LNCaP clone FGC (cell line): ENCODE measurements around the gene CACNA1S.

ENCODE experiments used
- DNase-seq: peaks from one replicate; pipeline ENCODE4 v3.0.0-alpha.2; 2011; ENCODE audit warnings: low read depth
- H3K4me3 ChIP-seq: 2 replicates; pipeline ENCODE4 v1.5.1; 2011; ENCODE audit warnings: mild to moderate bottlenecking, low read depth, low read length, control low read depth
- TF ChIP-seq, protein P1 (sequence below): IDR thresholded peaks from 2 replicates; pipeline ENCODE4 v1.5.1; 2012; ENCODE audit warnings: mild to moderate bottlenecking; ENCODE audit not compliant: control insufficient read depth, insufficient read depth; ENCODE audit errors: extremely low read depth

CACNA1S gene

DNA sequence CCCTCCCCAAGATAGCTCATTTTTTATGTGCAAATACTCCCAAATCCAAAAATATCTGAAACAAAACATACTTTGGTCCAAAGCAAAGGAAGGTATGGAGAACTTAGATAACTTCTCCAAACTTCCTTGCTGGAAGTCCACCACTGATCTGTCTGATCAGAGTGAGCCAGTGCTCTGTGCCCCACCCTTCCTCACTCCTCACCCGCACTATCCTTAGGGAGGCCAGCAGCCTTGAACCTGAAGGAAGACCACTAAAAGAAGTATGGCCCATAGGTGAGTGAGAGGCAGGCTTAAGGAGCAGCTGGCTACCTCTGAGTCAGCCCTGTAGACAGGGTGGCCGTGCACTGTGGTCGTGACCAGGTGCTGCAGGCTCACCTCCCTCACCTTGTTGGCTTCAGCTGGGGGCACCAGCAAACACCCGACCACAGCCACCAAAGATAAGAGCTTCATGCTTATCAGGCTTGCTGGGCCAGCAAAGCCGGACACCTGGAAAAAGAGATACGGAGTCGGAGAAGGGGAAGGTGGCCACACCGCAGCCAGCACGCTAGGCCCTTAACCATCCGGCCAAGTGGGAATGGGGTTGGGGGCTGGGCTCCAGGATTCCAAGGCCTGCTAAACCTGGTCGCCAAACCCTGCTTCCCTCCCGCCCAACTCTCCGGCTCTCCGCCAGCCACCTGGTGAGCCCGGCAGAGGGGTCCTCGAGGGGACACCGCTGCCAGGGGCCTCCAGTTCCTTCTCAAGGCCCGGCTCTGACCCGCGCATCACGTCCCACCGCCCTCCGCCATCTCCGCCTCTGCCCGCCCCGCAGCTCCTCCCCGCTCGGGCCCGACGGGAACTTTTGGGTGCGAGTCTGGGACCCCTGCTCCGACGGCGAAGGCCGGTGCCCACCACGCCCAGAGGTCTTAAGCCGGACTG lies 41.5 kb upstream of the CACNA1S start:
- DNase-seq, result no peak
- TF ChIP-seq, protein P1, sequence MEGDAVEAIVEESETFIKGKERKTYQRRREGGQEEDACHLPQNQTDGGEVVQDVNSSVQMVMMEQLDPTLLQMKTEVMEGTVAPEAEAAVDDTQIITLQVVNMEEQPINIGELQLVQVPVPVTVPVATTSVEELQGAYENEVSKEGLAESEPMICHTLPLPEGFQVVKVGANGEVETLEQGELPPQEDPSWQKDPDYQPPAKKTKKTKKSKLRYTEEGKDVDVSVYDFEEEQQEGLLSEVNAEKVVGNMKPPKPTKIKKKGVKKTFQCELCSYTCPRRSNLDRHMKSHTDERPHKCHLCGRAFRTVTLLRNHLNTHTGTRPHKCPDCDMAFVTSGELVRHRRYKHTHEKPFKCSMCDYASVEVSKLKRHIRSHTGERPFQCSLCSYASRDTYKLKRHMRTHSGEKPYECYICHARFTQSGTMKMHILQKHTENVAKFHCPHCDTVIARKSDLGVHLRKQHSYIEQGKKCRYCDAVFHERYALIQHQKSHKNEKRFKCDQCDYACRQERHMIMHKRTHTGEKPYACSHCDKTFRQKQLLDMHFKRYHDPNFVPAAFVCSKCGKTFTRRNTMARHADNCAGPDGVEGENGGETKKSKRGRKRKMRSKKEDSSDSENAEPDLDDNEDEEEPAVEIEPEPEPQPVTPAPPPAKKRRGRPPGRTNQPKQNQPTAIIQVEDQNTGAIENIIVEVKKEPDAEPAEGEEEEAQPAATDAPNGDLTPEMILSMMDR, result no peak
- peak overlapping the region; percentile 76 for H3K4me3 ChIP-seq

DNA sequence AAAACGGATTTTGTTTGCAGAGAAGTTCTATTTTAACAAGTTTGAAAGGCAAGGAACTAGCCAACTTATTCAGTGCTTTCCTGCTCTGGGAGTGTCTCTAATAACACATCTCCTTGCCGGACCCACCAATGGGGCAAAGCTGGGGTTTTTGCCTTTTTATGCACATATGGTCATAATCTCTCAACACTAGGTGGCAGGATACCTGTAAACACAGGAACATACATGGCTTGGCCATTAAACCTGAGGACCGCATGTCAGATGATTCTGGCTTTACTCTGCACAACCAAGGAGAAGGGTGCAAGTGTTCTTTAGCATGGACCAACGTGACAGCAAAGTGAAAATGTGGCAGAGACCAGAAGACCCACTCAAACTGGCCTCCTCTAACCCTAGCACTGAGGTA lies 37.2 kb upstream of the CACNA1S start:
- H3K4me3 ChIP-seq, result no peak overlapping the region
- TF ChIP-seq, protein P1, result peak; percentile 66
- DNase-seq, result peak; percentile 26

- no peak overlapping the region for H3K4me3 ChIP-seq
- DNase-seq, result no peak
- TF ChIP-seq, protein P1, result no peak
Observed at GRCh38 chr1:201147396-201148015, 35.3 kb upstream of the CACNA1S start.

- TF ChIP-seq, protein P1, result no peak
- no peak for DNase-seq
- no peak overlapping the region for H3K4me3 ChIP-seq
Observed at GRCh38 chr1:201146626-201147390, 34.6 kb upstream of the CACNA1S start.

GRCh38 chr1:201145816-201146215 lies 33.6 kb upstream of the CACNA1S start:
- TF ChIP-seq, protein P1, result no peak
- no peak for DNase-seq
- H3K4me3 ChIP-seq, result no peak overlapping the region

- DNase-seq, result no peak
- no peak overlapping the region for H3K4me3 ChIP-seq
- TF ChIP-seq, protein P1, result no peak
Observed at GRCh38 chr1:201145132-201145531, 32.9 kb upstream of the CACNA1S start.
